Stomach (tissue), 9 donors: ENCODE data around the gene KRT33B. TPM values are rescaled to one million over a fixed set of nuclear protein-coding genes. Genes with fewer than 3 reads are reported as not detected.

Source experiments
- DNase-seq, 2 donors: peaks; one replicate each; pipeline versions ENCODE4 v3.0.0 to v3.0.0-alpha.2; 2013 to 2019
- H3K27ac ChIP-seq, 5 donors: fragments of 200-600 bp in 4 of 5; sonication (generic) in 4 of 5; one replicate each; pipeline ENCODE4 v1.5.1; 2013 to 2019; ENCODE audit warnings: mild to moderate bottlenecking in 1 of 5, moderate library complexity in 1 of 5
- H3K27me3 ChIP-seq, 3 donors: fragments of 200-600 bp; sonication (generic); one replicate each; pipeline ENCODE4 v1.5.1; 2017 to 2019; ENCODE audit warnings: mixed run types in 1 of 3
- H3K36me3 ChIP-seq, 4 donors: fragments of 200-600 bp; sonication (generic); 1 replicate in 3 of 4; 2 replicates in 1 of 4; pipeline ENCODE4 v1.5.1; 2016 to 2019
- H3K4me1 ChIP-seq, 4 donors: fragments of 200-600 bp; sonication (generic); one replicate each; pipeline ENCODE4 v1.5.1; 2016 to 2019
- H3K4me3 ChIP-seq, 4 donors: fragments of 200-600 bp; sonication (generic) in 3 of 4; one replicate each; pipeline ENCODE4 v1.5.1; 2016 to 2019; ENCODE audit warnings: mild to moderate bottlenecking in 1 of 4
- H3K9me3 ChIP-seq, 4 donors: fragments of 200-600 bp; sonication (generic); one replicate each; pipeline ENCODE4 v1.5.1; 2016 to 2019
- CTCF ChIP-seq, 7 experiments: fragments of 450-650 bp in 4 of 7; fragments of 200-600 bp in 3 of 7; sonication (generic) in 3 of 7; IDR thresholded peaks; one replicate each; pipeline ENCODE4 v1.5.1; 2016 to 2019; ENCODE audit warnings: antibody characterized with exemption in 7 of 7, control low read depth in 2 of 7, mild to moderate bottlenecking in 1 of 7
- EP300 ChIP-seq: sonication (generic); formaldehyde crosslinking; IDR thresholded peaks from one replicate; pipeline ENCODE4 v1.6.1; 2017; ENCODE audit warnings: antibody characterized with exemption
- POLR2A ChIP-seq, 4 donors: fragments of 450-650 bp; IDR thresholded peaks; one replicate each; pipeline ENCODE4 v1.6.1; 2016; ENCODE audit warnings: antibody characterized with exemption in 4 of 4, control low read depth in 2 of 4, mild to moderate bottlenecking in 1 of 4, moderate library complexity in 1 of 4
- POLR2AphosphoS5 ChIP-seq, 3 donors: sonication (generic); formaldehyde crosslinking; IDR thresholded peaks; one replicate each; pipeline ENCODE4 v1.6.1; 2016; ENCODE audit warnings: antibody characterized with exemption in 3 of 3
- WGBS, 5 donors: extraction: QIAGEN DNeasy Blood & Tissue Kit in 3 of 5; methylation state at CpG; one replicate each; pipeline versions ENCODE4 v1.1.5 to v1.1.7; 2013 to 2018; 5-methylcytosine and 5-hydroxymethylcytosine counted together
- intact Hi-C: fragments of 100-400 bp; cut with DNase I; formaldehyde crosslinking; loops from one replicate; pipeline ENCODE4 v1.15.1; 2023; ENCODE audit warnings: low total_unique reads
- polyA plus RNA-seq, 3 donors: library from polyadenylated mRNA; stranded (reverse); fragments of 200-250 nt; gene quantifications; one replicate each; pipeline ENCODE4 v1.2.3, GENCODE V29; 2013
- total RNA-seq, 5 donors: library from RNA; depleted of rRNA; stranded (reverse); fragments of >200 nt; gene quantifications; one replicate each; pipeline versions ENCODE4 v1.1.0 to v1.2.3, GENCODE V29; 2014 to 2016
- donor health status: healthy with polysubstance abuse.
- donor health status: Bipolar disorder and iron deficiency.
- donor health status: healthy.

The KRT33B gene
- total and polyA plus RNA-seq, 8 donors = not detected

GRCh38 chr17:41334385-41335305 is 35.0 kb downstream of the KRT33B start:
- 62 to 79% (median 75%) methylated on average over 5 to 6 of the region's 6 CpGs for WGBS, 5 donors
- no peaks in the 10 kb centered on the region for H3K9me3 ChIP-seq
- no peaks in the 10 kb centered on the region for H3K36me3 ChIP-seq
- peaks cover 0 to 11% (median 5%) of the 10 kb centered on the region in 4 donors for H3K4me1 ChIP-seq
- DNase-seq = no peak
- H3K27ac ChIP-seq = no peak overlapping the region
- H3K27me3 ChIP-seq = peaks cover 0 to 8% (median 0%) of the 10 kb centered on the region in 3 donors
- TF ChIP-seq POLR2AphosphoS5 (IDR thresholded peaks at IDR 0.05) (no peak), POLR2A (IDR thresholded peaks at IDR 0.05) (no peak), EP300 (no peak), CTCF (IDR thresholded peaks at IDR 0.05) (no peak)
- no peak overlapping the region for H3K4me3 ChIP-seq
- intact Hi-C loops = no loop called here

GRCh38 chr17:41333836-41334235 is 35.8 kb downstream of the KRT33B start:
- no peaks in the 10 kb centered on the region for H3K36me3 ChIP-seq
- 91 to 97% (median 95%) methylated on average over 2 to 3 of the region's 3 CpGs for WGBS, 5 donors
- no peak overlapping the region for H3K27ac ChIP-seq
- H3K4me1 ChIP-seq = peaks cover 0 to 3% (median under 1%) of the 10 kb centered on the region in 4 donors
- DNase-seq = no peak
- intact Hi-C loops = no loop called here
- H3K9me3 ChIP-seq = no peaks in the 10 kb centered on the region
- peaks cover 0 to 8% (median 0%) of the 10 kb centered on the region in 3 donors for H3K27me3 ChIP-seq
- TF ChIP-seq POLR2A (IDR thresholded peaks at IDR 0.05) = no peak
- TF ChIP-seq POLR2AphosphoS5 (IDR thresholded peaks at IDR 0.05) = no peak
- no peak for TF ChIP-seq EP300
- no peak for TF ChIP-seq CTCF (IDR thresholded peaks at IDR 0.05)
- no peak overlapping the region for H3K4me3 ChIP-seq

- intact Hi-C loops = no loop called here
- TF ChIP-seq POLR2A (IDR thresholded peaks at IDR 0.05) = no peak
- no peak for TF ChIP-seq EP300
- no peak for TF ChIP-seq POLR2AphosphoS5 (IDR thresholded peaks at IDR 0.05)
- no peak for TF ChIP-seq CTCF (IDR thresholded peaks at IDR 0.05)
- H3K27me3 ChIP-seq = peaks cover 0 to 8% (median 0%) of the 10 kb centered on the region in 3 donors
- H3K36me3 ChIP-seq = no peaks in the 10 kb centered on the region
- H3K4me3 ChIP-seq = no peak overlapping the region
- no peaks in the 10 kb centered on the region for H3K4me1 ChIP-seq
- WGBS, 5 donors = 93 to 99% (median 97%) methylated on average over 5 of the region's 5 CpGs
- no peaks in the 10 kb centered on the region for H3K9me3 ChIP-seq
- H3K27ac ChIP-seq = no peak overlapping the region
- DNase-seq = no peak
Measured at GRCh38 chr17:41333098-41333497, 36.5 kb downstream of the KRT33B start.

- TF ChIP-seq POLR2A (IDR thresholded peaks at IDR 0.05) = no peak
- no peak for TF ChIP-seq CTCF (IDR thresholded peaks at IDR 0.05)
- TF ChIP-seq POLR2AphosphoS5 (IDR thresholded peaks at IDR 0.05) = no peak
- TF ChIP-seq EP300 = no peak
- peaks cover 0 to 8% (median 0%) of the 10 kb centered on the region in 3 donors for H3K27me3 ChIP-seq
- H3K9me3 ChIP-seq = no peaks in the 10 kb centered on the region
- H3K27ac ChIP-seq = no peak overlapping the region
- intact Hi-C loops = no loop called here
- H3K4me3 ChIP-seq = no peak overlapping the region
- no peak for DNase-seq
- no peaks in the 10 kb centered on the region for H3K36me3 ChIP-seq
- 69 to 95% (median 82%) methylated on average over 2 of the region's 2 CpGs for WGBS, 5 donors
- no peaks in the 10 kb centered on the region for H3K4me1 ChIP-seq
Measured at GRCh38 chr17:41332239-41332638, 37.4 kb downstream of the KRT33B start.
